ENCODE results near the gene PTP4A2.

Gene PTP4A2

GRCh38 chr1:31970873-31971272 lies 32.7 kb upstream of the PTP4A2 start:
- Histone ChIP-seq H3K4me2 (ENCODE audit: low read length) (no peak overlapping the region), H3K56ac (ENCODE audit: low read length) (no peak overlapping the region), H3K4ac (ENCODE audit: low read depth, low read length) (no peak overlapping the region), H2BK5ac (ENCODE audit: low read length) (no peak overlapping the region), H4K8ac (ENCODE audit: low read depth, low read length) (no peak overlapping the region), H4K5ac (ENCODE audit: low read length) (no peak overlapping the region), H3K36me3 (ENCODE audit: control insufficient read depth, insufficient read depth, low read length) (no peaks in the 10 kb centered on the region), H3K27ac (ENCODE audit: low read depth, low read length) (no peak overlapping the region), H3K79me2 (ENCODE audit: control insufficient read depth, insufficient read depth, low read length) (no peaks in the 10 kb centered on the region), H3K27me3 (ENCODE audit: insufficient read depth, low read length, poor library complexity) (no peaks in the 10 kb centered on the region), H2AK5ac (ENCODE audit: low read length) (no peak overlapping the region), H3K9ac (ENCODE audit: low read length) (no peak overlapping the region), H3K18ac (ENCODE audit: low read length) (no peak overlapping the region), H3K23ac (ENCODE audit: low read length) (no peak overlapping the region), H3K4me3 (ENCODE audit: low read length) (no peak overlapping the region), H2BK120ac (ENCODE audit: low read depth, low read length) (no peak overlapping the region), H2BK15ac (replicated peaks; ENCODE audit: low read depth) (no peak overlapping the region), H3K4me1 (ENCODE audit: control insufficient read depth, low read depth, low read length) (no peaks in the 10 kb centered on the region), H3K79me1 (ENCODE audit: low read length) (no peaks in the 10 kb centered on the region)
- DNase-seq = no peak
- WGBS (ENCODE audit: extremely low coverage, insufficient coverage, low lambda C conversion rate) = no CpG with 5 or more reads among the region's 3 CpGs

- Histone ChIP-seq H2BK15ac (replicated peaks; ENCODE audit: low read depth) (no peak overlapping the region), H3K79me2 (ENCODE audit: control insufficient read depth, insufficient read depth, low read length) (no peaks in the 10 kb centered on the region), H3K9ac (ENCODE audit: low read length) (no peak overlapping the region), H2BK120ac (ENCODE audit: low read depth, low read length) (no peak overlapping the region), H3K23ac (ENCODE audit: low read length) (no peak overlapping the region), H3K4me1 (ENCODE audit: control insufficient read depth, low read depth, low read length) (peaks cover 4% of the 10 kb centered on the region), H3K4ac (ENCODE audit: low read depth, low read length) (no peak overlapping the region), H2AK5ac (ENCODE audit: low read length) (no peak overlapping the region), H3K4me2 (ENCODE audit: low read length) (no peak overlapping the region), H3K36me3 (ENCODE audit: control insufficient read depth, insufficient read depth, low read length) (no peaks in the 10 kb centered on the region), H2BK5ac (ENCODE audit: low read length) (no peak overlapping the region), H3K56ac (ENCODE audit: low read length) (peak overlapping the region; percentile 11), H3K27ac (ENCODE audit: low read depth, low read length) (no peak overlapping the region), H3K27me3 (ENCODE audit: insufficient read depth, low read length, poor library complexity) (no peaks in the 10 kb centered on the region), H3K18ac (ENCODE audit: low read length) (no peak overlapping the region), H4K8ac (ENCODE audit: low read depth, low read length) (no peak overlapping the region), H4K5ac (ENCODE audit: low read length) (no peak overlapping the region), H3K4me3 (ENCODE audit: low read length) (no peak overlapping the region), H3K79me1 (ENCODE audit: low read length) (no peaks in the 10 kb centered on the region)
- no peak for DNase-seq
- WGBS (ENCODE audit: extremely low coverage, insufficient coverage, low lambda C conversion rate) = no CpG with 5 or more reads among the region's 8 CpGs
Measured at GRCh38 chr1:31961536-31961935, 23.4 kb upstream of the PTP4A2 start.

GRCh38 chr1:31959521-31960340 lies 21.6 kb upstream of the PTP4A2 start:
- Histone ChIP-seq H3K79me1 (ENCODE audit: low read length) (no peaks in the 10 kb centered on the region), H2BK5ac (ENCODE audit: low read length) (no peak overlapping the region), H2AK5ac (ENCODE audit: low read length) (no peak overlapping the region), H3K4ac (ENCODE audit: low read depth, low read length) (no peak overlapping the region), H3K56ac (ENCODE audit: low read length) (no peak overlapping the region), H3K27me3 (ENCODE audit: insufficient read depth, low read length, poor library complexity) (no peaks in the 10 kb centered on the region), H3K4me3 (ENCODE audit: low read length) (no peak overlapping the region), H4K8ac (ENCODE audit: low read depth, low read length) (no peak overlapping the region), H3K36me3 (ENCODE audit: control insufficient read depth, insufficient read depth, low read length) (no peaks in the 10 kb centered on the region), H3K27ac (ENCODE audit: low read depth, low read length) (no peak overlapping the region), H2BK15ac (replicated peaks; ENCODE audit: low read depth) (no peak overlapping the region), H3K4me1 (ENCODE audit: control insufficient read depth, low read depth, low read length) (peaks cover 11% of the 10 kb centered on the region), H3K4me2 (ENCODE audit: low read length) (no peak overlapping the region), H4K5ac (ENCODE audit: low read length) (no peak overlapping the region), H2BK120ac (ENCODE audit: low read depth, low read length) (no peak overlapping the region), H3K9ac (ENCODE audit: low read length) (no peak overlapping the region), H3K18ac (ENCODE audit: low read length) (no peak overlapping the region), H3K79me2 (ENCODE audit: control insufficient read depth, insufficient read depth, low read length) (no peaks in the 10 kb centered on the region), H3K23ac (ENCODE audit: low read length) (no peak overlapping the region)
- no peak for DNase-seq
- no CpG with 5 or more reads among the region's 6 CpGs for WGBS (ENCODE audit: extremely low coverage, insufficient coverage, low lambda C conversion rate)

- Histone ChIP-seq H3K9ac (ENCODE audit: low read length) (peak overlapping the region; percentile 31), H3K4ac (ENCODE audit: low read depth, low read length) (no peak overlapping the region), H3K4me1 (ENCODE audit: control insufficient read depth, low read depth, low read length) (peaks cover 14% of the 10 kb centered on the region), H4K5ac (ENCODE audit: low read length) (no peak overlapping the region), H2BK15ac (replicated peaks; ENCODE audit: low read depth) (no peak overlapping the region), H2AK5ac (ENCODE audit: low read length) (peak overlapping the region; percentile 55), H4K8ac (ENCODE audit: low read depth, low read length) (no peak overlapping the region), H3K27me3 (ENCODE audit: insufficient read depth, low read length, poor library complexity) (no peaks in the 10 kb centered on the region), H3K4me2 (ENCODE audit: low read length) (no peak overlapping the region), H3K4me3 (ENCODE audit: low read length) (no peak overlapping the region), H3K79me2 (ENCODE audit: control insufficient read depth, insufficient read depth, low read length) (no peaks in the 10 kb centered on the region), H3K18ac (ENCODE audit: low read length) (no peak overlapping the region), H2BK5ac (ENCODE audit: low read length) (peak overlapping the region; percentile 67), H3K27ac (ENCODE audit: low read depth, low read length) (no peak overlapping the region), H3K56ac (ENCODE audit: low read length) (peak overlapping the region; percentile 74), H2BK120ac (ENCODE audit: low read depth, low read length) (no peak overlapping the region), H3K79me1 (ENCODE audit: low read length) (no peaks in the 10 kb centered on the region), H3K36me3 (ENCODE audit: control insufficient read depth, insufficient read depth, low read length) (no peaks in the 10 kb centered on the region), H3K23ac (ENCODE audit: low read length) (no peak overlapping the region)
- no CpG with 5 or more reads among the region's 9 CpGs for WGBS (ENCODE audit: extremely low coverage, insufficient coverage, low lambda C conversion rate)
- no peak for DNase-seq
Measured at GRCh38 chr1:31957701-31958674, 19.8 kb upstream of the PTP4A2 start.

GRCh38 chr1:31955917-31956736 lies 18.0 kb upstream of the PTP4A2 start:
- peak; percentile 98 for DNase-seq
- Histone ChIP-seq H3K9ac (ENCODE audit: low read length) (peak overlapping the region; percentile 68), H4K5ac (ENCODE audit: low read length) (peak overlapping the region; percentile 44), H3K36me3 (ENCODE audit: control insufficient read depth, insufficient read depth, low read length) (no peaks in the 10 kb centered on the region), H2BK15ac (replicated peaks; ENCODE audit: low read depth) (peak overlapping the region; percentile 0), H3K56ac (ENCODE audit: low read length) (peak overlapping the region; percentile 71), H3K79me2 (ENCODE audit: control insufficient read depth, insufficient read depth, low read length) (no peaks in the 10 kb centered on the region), H2BK5ac (ENCODE audit: low read length) (peak overlapping the region; percentile 33), H3K4me1 (ENCODE audit: control insufficient read depth, low read depth, low read length) (peaks cover 14% of the 10 kb centered on the region), H3K4me3 (ENCODE audit: low read length) (no peak overlapping the region), H3K4me2 (ENCODE audit: low read length) (peak overlapping the region; percentile 11), H2BK120ac (ENCODE audit: low read depth, low read length) (no peak overlapping the region), H3K4ac (ENCODE audit: low read depth, low read length) (peak overlapping the region; percentile 93), H3K27ac (ENCODE audit: low read depth, low read length) (peak overlapping the region; percentile 80), H4K8ac (ENCODE audit: low read depth, low read length) (no peak overlapping the region), H3K18ac (ENCODE audit: low read length) (peak overlapping the region; percentile 54), H3K27me3 (ENCODE audit: insufficient read depth, low read length, poor library complexity) (no peaks in the 10 kb centered on the region), H3K23ac (ENCODE audit: low read length) (no peak overlapping the region), H2AK5ac (ENCODE audit: low read length) (peak overlapping the region; percentile 28), H3K79me1 (ENCODE audit: low read length) (no peaks in the 10 kb centered on the region)
- no CpG with 5 or more reads among the region's 11 CpGs for WGBS (ENCODE audit: extremely low coverage, insufficient coverage, low lambda C conversion rate)

All from mesendoderm (in vitro differentiated cells).